ENCODE data around the gene SFTPB.
A peak's percentile ranks its signal among the peaks of the same experiment; 100 is the strongest.
"Not testable (repeated sequence)": the region's sequence is repeated elsewhere in the genome, so short reads cannot be mapped to it uniquely, and the experiment has no call there.

Gene SFTPB

DNA sequence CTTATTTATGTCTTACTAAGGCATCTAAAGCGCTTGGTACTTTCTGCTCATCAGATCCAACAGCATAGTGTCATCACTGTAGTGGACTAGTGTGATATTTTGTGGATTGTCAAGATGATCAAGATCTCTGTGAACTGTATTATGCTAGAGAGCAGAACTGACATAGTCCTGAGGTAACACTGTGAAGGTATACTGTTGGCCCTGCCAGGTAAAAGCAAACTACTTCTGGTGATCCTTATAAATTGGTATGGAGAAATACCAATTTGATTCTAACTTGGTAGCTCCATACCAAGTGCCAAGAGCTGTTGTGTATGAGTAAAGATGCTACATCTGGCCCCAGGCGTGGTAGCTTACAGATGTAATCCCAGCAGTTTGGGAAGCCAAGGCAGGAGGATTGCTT, 15.9 kb downstream of the SFTPB start:
- no peak for DNase-seq

DNA sequence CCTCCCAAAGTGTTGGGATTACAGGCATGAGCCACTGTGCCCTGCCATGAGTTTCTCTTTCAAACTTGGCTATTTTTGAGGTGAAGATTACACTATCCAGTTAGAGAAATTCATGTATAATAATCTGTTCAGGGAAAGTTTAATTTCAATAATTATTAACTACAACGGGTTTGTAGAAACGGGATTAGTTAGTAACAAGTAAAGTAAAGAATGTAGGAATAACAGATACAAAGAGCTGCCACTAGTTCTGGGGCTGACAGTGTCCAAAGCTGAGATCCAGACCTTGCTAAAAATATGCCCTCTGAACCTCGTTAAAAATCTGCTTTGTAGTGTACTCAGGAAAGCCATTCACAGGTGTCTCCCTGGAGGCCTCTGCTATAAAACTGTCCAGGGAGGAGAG, 16.9 kb downstream of the SFTPB start:
- no peak for DNase-seq

DNA sequence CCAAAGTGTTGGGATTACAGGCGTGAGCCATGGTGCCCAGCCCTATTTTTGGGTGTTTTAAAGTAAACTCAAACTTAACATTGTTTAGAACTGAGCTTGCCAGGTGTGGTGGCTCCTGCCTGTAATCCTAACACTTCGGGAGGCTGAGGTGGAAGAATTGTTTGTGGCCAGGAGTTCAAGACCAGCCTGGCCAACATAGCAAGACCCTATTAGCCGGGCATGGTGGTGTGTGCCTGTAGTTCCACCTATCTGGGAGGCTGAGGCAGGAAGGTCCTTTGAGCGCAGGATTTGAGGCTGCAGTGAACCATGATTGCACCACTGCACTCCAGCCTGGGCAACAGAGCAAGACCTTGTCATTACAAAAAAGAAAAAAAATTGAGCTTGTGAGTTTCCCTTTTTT, 17.5 kb downstream of the SFTPB start:
- no peak for DNase-seq

DNA sequence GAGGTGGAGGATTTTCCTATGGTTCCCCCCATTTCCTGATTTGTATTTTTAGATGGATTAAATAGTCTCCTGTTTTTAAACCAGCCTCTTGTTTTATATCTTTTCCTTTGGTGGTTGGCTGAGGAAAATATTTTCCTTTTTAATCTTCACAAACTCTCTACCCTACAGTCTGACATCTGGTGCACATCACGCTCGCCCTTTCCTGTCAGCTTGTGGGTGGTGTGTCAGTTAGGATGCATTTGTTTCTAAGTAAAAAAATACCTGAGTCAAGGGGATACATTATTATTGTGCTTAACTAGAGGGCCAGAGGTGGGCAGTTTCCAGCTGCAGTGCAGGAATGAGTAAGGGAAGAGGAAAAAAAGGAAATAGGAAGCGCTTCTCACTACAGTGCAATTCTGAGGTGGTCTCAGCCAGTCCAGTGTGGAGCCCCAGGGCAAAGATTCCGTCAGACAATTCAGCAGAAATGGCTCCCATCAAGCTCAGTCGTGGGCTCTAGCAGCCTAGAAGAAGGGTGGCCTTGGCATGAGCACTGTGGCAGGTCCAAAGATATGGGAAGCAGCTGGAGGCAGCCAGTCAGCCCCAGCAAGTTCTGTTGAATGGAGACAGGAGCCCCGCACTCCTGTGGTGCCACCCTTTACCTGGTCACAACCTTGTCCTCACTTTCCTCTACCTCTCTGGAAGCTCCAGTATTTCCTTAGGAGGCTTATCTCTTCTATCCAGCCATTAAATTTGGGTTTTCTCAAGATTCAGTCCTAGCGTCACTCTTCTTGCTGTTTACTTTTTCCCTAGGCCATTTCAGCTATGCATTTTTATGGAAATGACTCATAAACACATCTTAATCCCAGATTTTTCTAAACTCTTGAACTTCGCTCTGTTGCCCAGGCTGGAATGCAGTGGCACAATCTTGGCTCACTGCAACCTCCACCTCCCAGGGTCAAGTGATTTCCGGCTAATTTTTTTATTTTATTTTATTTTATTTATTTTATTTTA, 18.5 kb downstream of the SFTPB start:
- DNase-seq, result no peak

DNA sequence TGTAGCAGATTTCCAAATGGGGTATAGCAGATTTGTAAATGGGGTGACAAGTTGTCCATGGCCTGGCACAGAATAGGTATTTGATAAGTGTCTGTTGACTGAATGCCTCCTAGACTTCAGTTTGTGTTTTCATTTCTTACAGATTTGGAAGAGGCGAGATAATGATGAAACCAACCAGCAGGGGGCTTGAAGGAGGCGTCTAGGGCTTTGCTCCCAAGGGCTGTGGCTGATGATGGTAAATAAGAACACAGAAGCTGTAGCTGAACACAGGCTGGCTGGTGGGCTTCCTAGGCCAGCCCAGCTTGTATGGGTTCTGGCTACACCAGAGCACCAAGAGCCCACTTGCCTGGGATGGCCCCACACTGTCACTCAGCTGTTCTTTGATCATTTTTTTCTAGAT, 19.4 kb downstream of the SFTPB start:
- peak in 1 of 2 donors; percentile 19 for DNase-seq

DNA sequence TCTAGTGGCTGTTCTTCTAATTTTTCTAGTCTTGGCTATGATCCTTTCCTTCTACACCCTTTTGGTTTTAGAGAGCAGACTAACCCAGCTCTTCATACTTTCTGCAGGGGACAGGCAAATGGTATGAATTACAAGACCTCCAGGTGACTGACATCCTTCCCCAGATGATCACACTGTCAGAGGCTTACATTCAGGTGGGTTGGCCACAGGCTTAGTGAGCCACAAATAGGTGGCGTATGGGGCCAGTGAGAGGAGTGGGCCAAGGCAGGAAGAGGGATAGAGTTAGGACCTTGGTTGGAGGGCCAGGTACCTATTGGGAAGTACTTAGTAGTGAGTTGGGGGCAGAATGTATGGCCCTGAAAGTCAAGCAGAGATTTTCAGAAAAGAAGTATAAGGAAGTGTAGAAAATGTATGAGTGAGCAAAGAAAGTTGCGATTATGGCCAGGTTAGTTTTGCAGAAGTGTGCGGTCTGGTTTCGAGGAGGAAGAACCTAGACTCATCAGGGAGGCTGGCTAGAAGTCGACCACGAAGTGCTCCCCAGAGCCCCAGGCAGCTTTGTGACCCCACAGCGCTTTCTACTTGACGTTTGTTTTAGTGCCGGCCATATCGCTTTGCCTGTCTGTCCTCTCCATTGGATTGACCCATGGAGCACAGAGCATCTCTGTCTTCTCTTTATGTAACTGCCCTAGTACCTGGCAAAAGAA, 20.0 kb downstream of the SFTPB start:
- peak in 1 of 2 donors; percentile 35 for DNase-seq

DNA sequence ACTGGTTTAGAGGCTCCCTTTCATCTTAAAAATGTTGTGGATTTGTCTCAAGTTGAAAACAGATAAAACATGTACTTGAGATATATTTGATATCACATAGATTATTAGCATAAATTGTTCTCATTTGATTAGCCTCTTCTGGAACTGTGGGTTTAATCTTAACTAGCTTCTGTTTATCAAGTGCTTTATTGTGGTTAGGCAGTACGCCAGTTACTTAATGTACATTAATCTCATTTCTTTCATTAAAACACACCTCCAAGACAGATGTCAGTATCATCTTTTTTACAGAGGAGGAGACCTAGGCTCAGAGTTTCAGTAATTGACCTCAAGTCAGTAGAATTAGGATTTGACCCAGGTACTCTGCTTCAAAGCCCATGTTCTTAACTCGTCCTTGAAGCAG, 21.8 kb downstream of the SFTPB start:
- no peak for DNase-seq

DNA sequence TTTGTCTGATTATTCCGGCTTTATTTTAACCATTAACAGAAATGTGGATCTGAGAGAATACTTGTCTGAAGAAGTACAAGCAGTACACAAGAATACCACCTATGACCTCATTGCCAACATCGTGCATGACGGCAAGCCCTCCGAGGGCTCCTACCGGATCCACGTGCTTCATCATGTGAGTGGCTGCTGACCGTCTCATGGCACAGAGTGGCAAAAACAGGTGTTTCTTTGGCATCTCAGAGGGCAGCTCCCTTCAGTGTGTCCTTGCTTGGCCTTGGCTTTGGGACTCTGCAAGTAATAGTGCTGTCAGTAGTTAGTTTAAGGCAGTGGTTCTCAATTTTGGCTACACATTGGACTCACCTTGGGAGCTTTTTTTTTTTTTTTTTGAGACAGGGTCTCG, 23.1 kb downstream of the SFTPB start:
- no peak for DNase-seq

DNA sequence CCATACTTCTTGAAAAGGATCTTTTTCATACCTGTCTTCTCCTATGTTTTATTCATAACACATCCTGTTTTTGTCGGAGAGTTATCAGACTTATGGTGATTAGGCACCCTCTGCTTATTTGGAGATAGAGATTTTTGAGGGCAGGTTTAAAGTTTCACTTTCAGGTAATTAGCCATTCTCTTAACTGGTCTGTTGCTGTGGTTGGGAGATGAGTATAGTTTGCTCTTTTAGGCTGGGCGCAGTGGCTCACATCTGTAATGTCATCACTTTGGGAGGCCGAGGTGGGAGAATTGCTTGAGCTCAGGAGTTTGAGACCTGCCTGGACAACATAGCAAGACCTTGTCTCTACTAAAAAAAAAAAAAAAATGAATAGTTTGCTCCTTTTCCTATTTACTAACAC, 25.3 kb downstream of the SFTPB start:
- DNase-seq, result peak in 1 of 2 donors; percentile 23

DNA sequence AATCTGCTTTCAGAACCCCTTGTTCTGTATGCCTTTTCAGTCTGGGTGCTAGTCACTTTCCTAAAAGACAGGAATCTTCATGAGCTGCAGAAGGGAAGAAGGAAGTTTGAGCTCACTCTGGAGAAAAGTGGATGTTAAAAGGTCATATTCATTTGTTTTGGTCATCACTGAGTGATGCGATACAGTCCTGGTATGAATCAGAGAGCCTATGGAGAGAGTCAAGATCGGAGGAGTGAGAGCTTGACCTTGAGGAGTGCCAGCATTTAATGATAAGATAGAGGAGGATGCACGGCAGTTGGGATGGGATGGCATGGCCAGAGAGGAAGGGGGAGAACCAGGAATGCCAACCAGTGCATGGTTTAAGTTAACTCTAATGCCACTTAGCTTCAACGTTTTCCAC, 32.4 kb downstream of the SFTPB start:
- no peak for DNase-seq

DNA sequence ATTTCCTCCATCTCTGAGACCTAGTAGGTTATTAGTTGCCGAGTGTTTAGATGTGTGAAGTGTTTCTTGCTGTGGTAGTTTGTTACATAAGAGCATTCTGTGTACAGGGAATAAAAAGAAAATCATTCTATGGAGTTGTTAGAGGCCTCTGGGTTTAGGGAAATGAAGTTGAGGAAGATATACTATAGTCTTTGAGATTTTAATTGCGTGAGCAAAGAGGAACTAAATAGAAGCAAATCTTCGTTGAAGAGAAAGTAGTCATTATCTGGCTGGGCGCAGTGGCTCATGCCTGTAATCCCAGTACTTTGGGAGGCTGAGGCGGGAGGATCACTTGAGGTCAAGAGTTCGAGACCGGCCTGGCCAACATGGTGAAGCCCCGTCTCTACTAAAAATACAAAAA, 33.0 kb downstream of the SFTPB start:
- no peak for DNase-seq

DNA sequence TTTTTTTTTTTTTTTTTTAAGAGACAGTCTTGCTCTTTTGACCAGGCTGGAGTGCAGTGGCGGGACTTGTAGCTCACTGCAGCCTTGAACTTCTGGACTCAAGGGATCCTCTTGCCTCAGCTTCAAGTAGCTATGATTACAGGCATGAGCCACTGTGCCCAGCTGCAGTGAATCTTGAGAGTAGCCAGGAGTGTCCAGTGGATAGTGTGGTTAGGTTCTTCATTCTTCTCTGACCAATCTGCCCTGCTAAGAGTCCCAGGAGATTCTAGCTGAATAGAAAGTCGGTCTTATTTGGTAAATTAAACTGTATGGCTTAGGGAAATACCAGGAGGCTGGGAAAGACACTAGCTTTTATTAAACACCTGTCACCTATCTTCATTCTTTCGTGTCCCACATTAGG, 36.7 kb downstream of the SFTPB start:
- no peak for DNase-seq

DNA sequence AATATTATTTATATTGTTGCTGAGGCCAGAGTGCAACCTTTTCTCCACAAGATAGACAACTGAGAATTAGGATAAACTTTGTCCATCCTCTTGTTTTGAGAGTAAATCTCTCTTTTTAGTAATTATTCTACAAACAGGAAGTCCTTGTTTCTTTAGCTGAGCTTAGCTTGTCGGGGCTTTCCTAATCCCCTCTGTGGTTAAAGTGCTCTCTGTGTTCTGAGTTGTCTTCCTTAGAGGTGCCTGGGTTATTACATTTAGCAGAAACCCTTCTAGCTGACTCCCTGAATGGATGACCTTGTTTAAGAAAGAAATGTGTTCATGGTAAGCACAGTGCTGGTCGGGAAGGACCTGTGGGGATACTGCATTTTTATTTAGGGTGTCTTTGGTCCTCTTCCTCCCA, 39.3 kb downstream of the SFTPB start:
- no peak for DNase-seq

DNA sequence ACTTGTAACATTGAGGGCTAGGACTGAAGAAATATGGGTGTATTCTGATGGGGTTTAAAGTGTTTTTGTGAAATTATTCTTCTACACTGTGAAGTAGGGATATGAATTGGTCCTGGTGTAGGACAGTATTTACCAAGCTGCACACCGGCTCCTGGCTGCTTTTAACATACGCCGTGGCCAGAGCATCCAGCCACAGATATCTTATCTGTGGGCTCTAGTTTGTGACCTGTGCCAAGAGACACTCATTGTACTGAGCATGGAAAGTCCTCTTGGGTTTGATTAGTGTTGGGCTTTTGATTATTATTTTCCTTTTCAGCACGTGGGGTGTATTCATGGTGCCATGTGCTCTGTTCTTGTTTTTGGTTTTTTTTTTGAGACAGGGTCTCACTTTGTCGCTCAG, 44.0 kb downstream of the SFTPB start:
- no peak for DNase-seq

DNA sequence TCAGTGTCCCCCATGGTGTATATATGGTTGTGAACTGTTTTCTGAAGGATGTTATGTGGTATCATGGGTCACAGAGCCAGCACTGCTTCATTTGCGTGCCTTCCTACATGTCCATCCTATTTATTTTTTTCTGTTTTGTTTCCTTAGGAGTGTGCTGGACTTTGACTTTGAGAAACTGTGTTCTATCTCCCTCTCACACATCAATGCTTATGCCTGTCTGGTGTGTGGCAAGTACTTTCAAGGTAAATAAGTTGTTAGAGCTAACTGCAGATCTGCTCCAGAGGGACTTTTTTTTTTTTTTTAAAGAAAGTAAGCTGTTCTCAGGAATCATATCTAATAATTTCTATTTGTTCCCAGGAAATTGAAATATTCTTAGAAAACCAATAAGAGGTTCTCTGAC, 46.7 kb downstream of the SFTPB start:
- no peak for DNase-seq

DNA sequence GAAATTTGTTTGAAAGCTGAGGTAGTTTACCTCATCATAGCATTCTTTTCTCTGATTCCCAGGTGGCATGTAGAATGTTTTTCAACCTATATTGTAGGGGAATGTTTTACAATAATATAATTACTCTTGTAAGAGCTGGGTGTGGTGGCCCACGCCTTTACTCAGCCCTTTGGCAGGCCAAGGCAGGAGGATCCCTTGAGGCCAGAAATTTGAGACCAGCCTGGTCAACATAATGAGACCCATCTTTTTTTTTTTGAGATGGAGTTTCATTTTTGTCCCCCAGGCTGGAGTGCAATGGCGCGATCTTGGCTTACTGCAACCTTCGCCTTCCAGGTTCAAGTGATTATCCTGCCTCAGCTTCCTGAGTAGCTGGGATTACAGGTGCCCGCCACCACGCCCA, 48.4 kb downstream of the SFTPB start:
- DNase-seq, result no peak

DNA sequence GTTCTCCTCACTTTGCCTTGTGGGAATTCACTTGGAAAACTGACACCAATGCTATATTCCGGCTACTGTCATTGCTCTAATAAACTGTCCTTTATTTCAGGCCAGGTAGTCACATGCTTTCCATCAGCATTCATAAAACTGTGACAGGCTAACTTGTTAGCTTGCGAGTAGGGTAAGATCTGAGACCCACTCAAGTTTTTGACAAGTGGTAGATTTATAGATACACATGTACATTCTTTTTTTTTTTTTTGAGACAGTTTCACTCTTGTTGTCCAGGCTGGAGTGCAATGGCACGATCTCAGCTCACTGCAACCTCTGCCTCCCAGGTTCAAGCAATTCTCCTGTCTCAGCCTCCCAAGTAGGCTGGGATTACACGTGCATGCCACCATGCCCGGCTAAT, 50.3 kb downstream of the SFTPB start:
- not testable (repeated sequence) for DNase-seq

DNA sequence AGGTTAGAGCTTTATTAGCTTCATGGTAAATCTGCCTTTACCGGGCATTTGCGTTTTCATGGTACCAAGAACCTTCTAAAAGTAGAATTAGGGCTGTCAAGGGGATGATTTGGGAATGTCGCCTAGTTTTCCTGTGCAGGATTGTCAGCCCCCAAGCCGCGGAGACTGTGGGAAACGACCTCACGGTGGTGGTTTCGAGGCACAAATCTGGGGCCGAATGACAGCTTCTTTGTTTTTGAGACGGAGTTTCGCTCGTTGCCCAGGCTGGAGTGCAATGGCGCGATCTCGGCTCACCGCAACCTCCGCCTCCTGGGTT, 52.6 kb downstream of the SFTPB start:
- no peak for DNase-seq

DNA sequence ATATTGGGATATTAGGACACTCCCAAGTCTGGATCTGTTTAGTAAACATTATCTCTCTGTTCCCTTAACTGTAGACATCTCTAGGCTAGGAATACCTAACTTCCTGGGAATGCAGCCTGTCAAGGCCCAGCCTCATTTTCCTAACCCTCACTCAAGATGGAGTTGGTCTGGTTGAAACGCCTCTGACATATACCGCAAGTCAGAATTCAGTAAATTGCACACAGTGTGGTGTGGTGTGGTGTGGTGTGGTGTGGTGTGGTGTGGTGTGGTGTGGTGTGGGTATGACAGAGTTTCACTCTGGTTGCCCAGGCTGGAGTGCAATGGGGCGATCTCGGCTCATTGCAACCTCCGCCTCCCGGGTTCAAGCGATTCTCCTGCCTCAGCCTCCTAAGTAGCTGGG, 53.2 kb downstream of the SFTPB start:
- not testable (repeated sequence) for DNase-seq

DNA sequence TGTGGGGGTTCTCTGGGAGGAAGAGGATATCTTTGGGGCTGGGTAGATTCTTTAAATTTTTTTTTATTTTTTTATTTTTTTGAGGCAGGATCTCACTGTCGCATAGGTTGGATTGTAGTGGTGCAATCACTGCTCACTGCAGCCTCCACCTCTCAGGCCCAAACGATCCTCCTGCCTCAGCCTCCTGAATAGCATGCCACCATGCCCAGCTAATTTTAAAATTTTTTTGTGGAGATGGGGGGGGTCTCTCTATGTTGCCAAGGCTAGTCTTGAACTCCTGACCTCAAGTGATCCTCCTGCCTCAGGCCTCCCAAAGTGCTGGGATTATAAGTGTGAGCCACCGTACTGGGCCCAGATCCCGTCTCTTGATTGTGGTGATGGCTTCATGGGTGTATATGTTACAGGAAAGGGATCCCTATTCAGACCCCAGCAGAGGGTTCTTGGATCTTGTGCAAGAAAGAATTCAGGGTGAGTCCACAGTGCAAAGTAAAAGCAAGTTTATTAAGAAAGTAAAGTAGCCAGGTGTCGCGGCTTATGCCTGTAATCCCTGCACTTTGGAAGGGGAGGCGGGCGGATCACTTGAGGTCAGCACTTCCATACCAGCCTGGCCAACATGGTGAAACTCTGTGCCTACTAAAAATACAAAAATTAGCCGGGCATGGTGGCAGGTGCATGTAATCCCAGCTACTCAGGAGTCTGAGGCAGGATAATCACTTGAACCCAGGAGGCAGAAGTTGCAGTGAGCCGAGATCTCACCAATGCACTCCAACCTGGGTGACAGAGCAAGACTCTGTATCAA, 54.1 kb downstream of the SFTPB start:
- no peak for DNase-seq

DNA sequence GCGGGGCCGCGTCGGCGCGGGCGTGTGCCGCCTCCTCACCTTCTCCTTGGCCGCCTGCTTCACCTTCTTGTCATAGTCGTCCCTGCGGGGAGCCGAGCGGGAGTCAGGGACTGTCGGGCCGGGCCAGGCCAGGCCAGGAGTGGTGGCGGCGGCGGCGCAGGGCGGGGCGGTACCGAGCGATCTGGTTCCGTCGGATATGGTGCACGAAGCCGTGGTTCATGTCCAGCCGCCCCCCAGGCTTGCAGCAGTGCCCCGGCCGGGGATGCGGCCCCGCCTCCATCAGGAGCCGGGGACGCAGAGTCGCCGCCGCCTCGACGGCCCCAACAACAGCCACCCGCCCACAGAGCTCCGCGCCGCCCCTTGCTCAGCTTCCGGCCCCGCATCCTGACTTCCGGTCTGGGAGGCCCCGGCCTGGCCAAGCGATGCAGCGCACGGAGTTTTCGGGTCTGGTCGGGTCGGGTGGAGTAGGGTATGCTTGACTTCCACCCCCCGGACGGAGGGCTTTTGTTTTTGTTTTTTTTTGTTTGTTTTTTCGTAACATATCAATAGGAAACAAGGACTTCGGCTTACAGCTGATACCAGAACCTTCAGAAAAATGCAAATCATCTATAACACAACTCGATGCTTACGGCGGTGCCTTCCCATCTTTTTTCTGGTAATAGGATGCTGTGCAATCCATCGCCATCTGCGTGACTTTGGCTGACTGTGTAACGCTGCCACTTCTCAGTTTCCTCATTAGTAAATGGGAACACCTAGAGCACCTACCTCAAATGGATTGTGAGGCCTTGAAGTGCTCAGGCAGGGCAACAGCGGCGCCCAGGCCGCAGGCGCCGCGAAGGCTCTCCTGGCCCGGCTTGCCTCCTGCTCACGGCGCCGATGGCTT, 56.1 kb downstream of the SFTPB start, which contains the start of gene C2orf68:
Gene C2orf68, minus strand, starts transcription at position 362 of the 883 bp plus-strand sequence. Its CDS starts 82 bp downstream, at position 280.
- peak; percentile 84 for DNase-seq

DNA sequence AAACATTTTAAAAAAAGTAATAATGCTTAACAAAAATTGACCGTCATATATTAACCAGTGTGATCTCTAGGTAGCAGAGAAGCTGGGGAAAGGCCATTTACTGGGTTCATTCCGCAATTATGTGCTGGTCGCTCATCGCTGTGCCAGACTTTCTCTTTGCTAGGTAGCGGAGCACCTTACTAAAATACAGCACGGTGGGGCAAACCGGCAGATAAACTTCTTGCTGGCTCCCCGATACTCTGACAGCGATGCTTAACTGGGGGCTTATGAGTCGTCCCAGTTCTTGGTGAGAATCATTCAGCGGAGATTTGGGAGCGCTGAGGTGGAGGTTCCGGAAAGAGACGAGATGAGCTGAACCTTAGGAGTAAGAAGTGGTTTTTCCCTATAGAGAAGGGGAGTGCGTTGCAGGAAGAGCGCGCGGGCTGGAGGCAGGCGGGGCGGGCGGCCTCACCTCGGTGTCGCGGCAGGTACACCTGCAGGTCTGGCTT, 56.7 kb downstream of the SFTPB start:
- no peak for DNase-seq
